Measurements from ENCODE around the gene GRIK1.

GRIK1 gene

GRCh38 chr21:29633756-29634155 is 306.0 kb downstream of the GRIK1 start:
- no peaks in the 10 kb centered on the region for H3K79me2 ChIP-seq (ENCODE audit: insufficient read depth, low read length)
- no peak overlapping the region for H2AFZ ChIP-seq (ENCODE audit: low read depth, low read length)
- DNase-seq (no peak), ATAC-seq (ENCODE audit: insufficient read depth, low read depth) (no peak)
- H4K20me1 ChIP-seq (ENCODE audit: insufficient read depth, low read length), result no peaks in the 10 kb centered on the region
- no peak overlapping the region for H3K4me2 ChIP-seq (ENCODE audit: insufficient read depth, low read length)
- TF ChIP-seq, protein P1, sequence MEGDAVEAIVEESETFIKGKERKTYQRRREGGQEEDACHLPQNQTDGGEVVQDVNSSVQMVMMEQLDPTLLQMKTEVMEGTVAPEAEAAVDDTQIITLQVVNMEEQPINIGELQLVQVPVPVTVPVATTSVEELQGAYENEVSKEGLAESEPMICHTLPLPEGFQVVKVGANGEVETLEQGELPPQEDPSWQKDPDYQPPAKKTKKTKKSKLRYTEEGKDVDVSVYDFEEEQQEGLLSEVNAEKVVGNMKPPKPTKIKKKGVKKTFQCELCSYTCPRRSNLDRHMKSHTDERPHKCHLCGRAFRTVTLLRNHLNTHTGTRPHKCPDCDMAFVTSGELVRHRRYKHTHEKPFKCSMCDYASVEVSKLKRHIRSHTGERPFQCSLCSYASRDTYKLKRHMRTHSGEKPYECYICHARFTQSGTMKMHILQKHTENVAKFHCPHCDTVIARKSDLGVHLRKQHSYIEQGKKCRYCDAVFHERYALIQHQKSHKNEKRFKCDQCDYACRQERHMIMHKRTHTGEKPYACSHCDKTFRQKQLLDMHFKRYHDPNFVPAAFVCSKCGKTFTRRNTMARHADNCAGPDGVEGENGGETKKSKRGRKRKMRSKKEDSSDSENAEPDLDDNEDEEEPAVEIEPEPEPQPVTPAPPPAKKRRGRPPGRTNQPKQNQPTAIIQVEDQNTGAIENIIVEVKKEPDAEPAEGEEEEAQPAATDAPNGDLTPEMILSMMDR (IDR thresholded peaks at IDR 0.05; ENCODE audit: borderline replicate concordance, extremely low read depth, low read length, poor library complexity, severe bottlenecking), result no peak
- TF ChIP-seq EZH2 (IDR thresholded peaks at IDR 0.05; ENCODE audit: borderline replicate concordance, low read depth, low read length, severe bottlenecking), result no peak
- no peak overlapping the region for H3K9ac ChIP-seq (ENCODE audit: low read depth, low read length)
- no peaks in the 10 kb centered on the region for H3K36me3 ChIP-seq (ENCODE audit: insufficient read depth, low read length)
- H3K9me3 ChIP-seq (ENCODE audit: insufficient read depth, low read length, severe bottlenecking), result no peaks in the 10 kb centered on the region
- no peaks in the 10 kb centered on the region for H3K27me3 ChIP-seq (ENCODE audit: insufficient read depth, low read length, poor library complexity)
- H3K27ac ChIP-seq (ENCODE audit: low read length), result no peak overlapping the region
- H3K4me3 ChIP-seq (ENCODE audit: low read depth in 1 of 2, low read length in 2 of 2), result no peak overlapping the region
- no peaks in the 10 kb centered on the region for H3K4me1 ChIP-seq (ENCODE audit: insufficient read depth, low read length)

GRCh38 chr21:29630441-29630840 is 309.4 kb downstream of the GRIK1 start:
- Histone ChIP-seq H2AFZ (ENCODE audit: low read depth, low read length) (no peak overlapping the region), H3K27ac (ENCODE audit: low read length) (no peak overlapping the region), H3K4me2 (ENCODE audit: insufficient read depth, low read length) (no peak overlapping the region), H3K36me3 (ENCODE audit: insufficient read depth, low read length) (no peaks in the 10 kb centered on the region), H3K4me3 (ENCODE audit: low read depth in 1 of 2, low read length in 2 of 2) (no peak overlapping the region), H3K9ac (ENCODE audit: low read depth, low read length) (no peak overlapping the region), H4K20me1 (ENCODE audit: insufficient read depth, low read length) (no peaks in the 10 kb centered on the region), H3K4me1 (ENCODE audit: insufficient read depth, low read length) (no peaks in the 10 kb centered on the region), H3K27me3 (ENCODE audit: insufficient read depth, low read length, poor library complexity) (no peaks in the 10 kb centered on the region), H3K79me2 (ENCODE audit: insufficient read depth, low read length) (no peaks in the 10 kb centered on the region), H3K9me3 (ENCODE audit: insufficient read depth, low read length, severe bottlenecking) (no peaks in the 10 kb centered on the region)
- TF ChIP-seq, protein P1 (IDR thresholded peaks at IDR 0.05; ENCODE audit: borderline replicate concordance, extremely low read depth, low read length, poor library complexity, severe bottlenecking), result no peak
- no peak for TF ChIP-seq EZH2 (IDR thresholded peaks at IDR 0.05; ENCODE audit: borderline replicate concordance, low read depth, low read length, severe bottlenecking)
- DNase-seq (no peak), ATAC-seq (ENCODE audit: insufficient read depth, low read depth) (no peak)

GRCh38 chr21:29627905-29628304 is 311.9 kb downstream of the GRIK1 start:
- DNase-seq (no peak), ATAC-seq (ENCODE audit: insufficient read depth, low read depth) (no peak)
- no peak for TF ChIP-seq EZH2 (IDR thresholded peaks at IDR 0.05; ENCODE audit: borderline replicate concordance, low read depth, low read length, severe bottlenecking)
- TF ChIP-seq, protein P1 (IDR thresholded peaks at IDR 0.05; ENCODE audit: borderline replicate concordance, extremely low read depth, low read length, poor library complexity, severe bottlenecking), result no peak
- Histone ChIP-seq H3K27ac (ENCODE audit: low read length) (no peak overlapping the region), H4K20me1 (ENCODE audit: insufficient read depth, low read length) (no peaks in the 10 kb centered on the region), H2AFZ (ENCODE audit: low read depth, low read length) (no peak overlapping the region), H3K9ac (ENCODE audit: low read depth, low read length) (no peak overlapping the region), H3K4me2 (ENCODE audit: insufficient read depth, low read length) (no peak overlapping the region), H3K36me3 (ENCODE audit: insufficient read depth, low read length) (no peaks in the 10 kb centered on the region), H3K9me3 (ENCODE audit: insufficient read depth, low read length, severe bottlenecking) (no peaks in the 10 kb centered on the region), H3K27me3 (ENCODE audit: insufficient read depth, low read length, poor library complexity) (no peaks in the 10 kb centered on the region), H3K4me3 (ENCODE audit: low read depth in 1 of 2, low read length in 2 of 2) (no peak overlapping the region), H3K4me1 (ENCODE audit: insufficient read depth, low read length) (no peaks in the 10 kb centered on the region), H3K79me2 (ENCODE audit: insufficient read depth, low read length) (no peaks in the 10 kb centered on the region)
